GM18868 (cell line): ENCODE measurements around the gene CEP350.
"Not testable (repeated sequence)": the region's sequence is repeated elsewhere in the genome, so short reads cannot be mapped to it uniquely, and the experiment has no call there.

Experiments used
- ATAC-seq: cut with Tn5 transposase; IDR thresholded peaks from one replicate; pipeline ENCODE4 v1.9.1; 2021; ENCODE audit warnings: mild to moderate bottlenecking, moderate library complexity; ENCODE audit not compliant: unreplicated experiment

The CEP350 gene

DNA sequence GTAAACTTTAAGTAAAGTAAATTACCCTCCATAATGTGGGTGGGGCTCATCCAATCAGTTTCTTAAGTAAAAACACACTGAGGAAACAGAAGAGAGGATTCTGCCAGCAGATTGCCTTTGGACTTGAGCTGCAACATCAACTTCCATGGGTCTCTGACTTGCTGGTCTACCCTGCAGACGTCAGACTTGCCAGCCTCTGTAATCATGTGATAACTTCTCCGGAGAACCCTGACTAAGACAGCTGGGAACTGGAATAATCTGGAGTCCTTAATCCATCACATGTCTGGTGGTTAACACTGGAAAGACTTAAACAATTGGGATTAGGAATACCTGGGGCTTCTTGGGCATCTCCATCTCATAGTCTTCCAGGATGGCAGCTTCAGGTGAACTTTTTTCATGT is 13.2 kb upstream of the CEP350 start:
- no peak for ATAC-seq

DNA sequence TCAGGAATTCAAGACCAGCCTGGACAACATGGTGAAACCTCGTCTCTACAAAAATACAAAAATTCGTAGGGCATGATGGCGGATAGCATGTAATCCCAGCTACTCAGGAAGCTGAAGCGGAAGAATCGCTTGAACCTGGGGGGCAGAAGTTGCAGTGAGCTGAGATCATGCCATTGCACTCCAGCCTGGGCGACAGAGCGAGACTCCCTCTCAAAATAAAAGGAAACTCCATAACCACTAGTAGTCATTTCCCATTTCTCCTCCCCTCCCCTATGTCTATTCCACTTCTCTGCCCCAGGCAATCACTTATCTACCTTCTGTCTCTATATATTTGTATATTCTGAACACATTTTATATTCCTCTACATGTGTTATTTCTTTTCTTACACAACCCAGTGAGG is 4.0 kb upstream of the CEP350 start:
- ATAC-seq, result no peak

DNA sequence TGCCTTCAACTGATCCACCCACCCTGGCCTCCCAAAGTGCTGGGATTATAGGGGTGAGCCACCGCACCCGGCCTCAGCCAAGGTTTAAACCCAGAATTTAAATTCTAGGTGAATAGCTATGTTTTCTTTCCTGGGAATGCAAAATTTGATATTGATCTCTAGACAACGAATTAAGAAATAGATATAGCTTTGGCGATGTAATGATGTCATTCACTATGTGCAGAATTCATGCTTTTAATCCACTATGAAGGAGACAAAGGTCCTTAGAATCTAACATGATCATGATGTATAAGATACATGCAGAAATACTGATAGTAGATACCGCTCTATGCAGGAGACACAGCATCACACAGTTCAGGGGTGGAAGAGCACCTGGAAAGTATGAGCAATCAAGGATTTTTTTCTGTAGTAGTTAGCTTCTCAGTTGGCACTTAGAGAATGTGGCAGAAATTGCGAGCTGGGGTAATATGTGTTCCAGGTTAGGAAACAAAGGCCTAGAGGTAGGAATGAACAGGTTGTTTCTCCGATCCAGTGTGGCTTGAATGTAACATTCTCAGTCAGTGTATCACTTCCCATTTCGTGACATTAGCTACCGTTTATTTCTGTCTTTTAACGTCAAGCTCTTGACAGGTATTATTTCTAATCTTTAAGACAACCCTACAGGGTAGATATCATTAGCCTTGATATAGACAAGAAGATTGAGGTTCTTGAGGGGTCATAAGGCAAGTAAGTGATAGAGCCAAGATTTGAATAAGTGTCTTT is 3.0 kb upstream of the CEP350 start:
- no peak for ATAC-seq

GRCh38 chr1:179952186-179952585 is 2.4 kb upstream of the CEP350 start:
- no peak for ATAC-seq

DNA sequence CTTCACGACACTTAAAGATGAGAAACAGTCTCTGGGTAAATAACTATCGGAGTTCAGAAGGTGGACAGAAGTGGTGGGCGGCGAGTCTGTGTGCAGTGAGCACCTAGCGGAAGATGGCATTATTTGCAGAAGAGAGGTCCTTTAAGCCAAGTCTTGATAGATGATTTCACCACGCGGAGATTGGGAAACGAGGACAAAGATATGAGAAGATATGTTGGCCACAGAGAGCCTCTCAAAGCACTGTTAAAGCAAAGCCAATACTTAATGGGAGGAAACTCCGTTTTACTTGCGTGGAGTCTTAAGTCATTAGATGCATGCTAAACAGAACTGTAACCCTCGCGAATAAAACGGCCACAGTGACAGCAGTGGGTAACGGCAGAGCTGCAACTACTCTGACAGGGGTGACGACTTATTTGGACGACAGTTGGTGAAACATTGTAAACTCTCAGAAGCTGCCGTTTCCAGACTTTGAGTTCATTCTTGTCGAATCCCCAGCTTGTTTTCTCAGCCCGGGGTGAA is 577 bp upstream of the CEP350 start:
- ATAC-seq, result peak; percentile 18

- no peak for ATAC-seq
These were observed 674 bp downstream of the CEP350 start for GRCh38 chr1:179955287-179955680.

GRCh38 chr1:179955731-179956130 is 1.1 kb downstream of the CEP350 start:
- ATAC-seq, result no peak

GRCh38 chr1:179958359-179958758 is 3.7 kb downstream of the CEP350 start:
- ATAC-seq, result no peak

GRCh38 chr1:179962168-179962567 is 7.6 kb downstream of the CEP350 start:
- ATAC-seq, result not testable (repeated sequence)

DNA sequence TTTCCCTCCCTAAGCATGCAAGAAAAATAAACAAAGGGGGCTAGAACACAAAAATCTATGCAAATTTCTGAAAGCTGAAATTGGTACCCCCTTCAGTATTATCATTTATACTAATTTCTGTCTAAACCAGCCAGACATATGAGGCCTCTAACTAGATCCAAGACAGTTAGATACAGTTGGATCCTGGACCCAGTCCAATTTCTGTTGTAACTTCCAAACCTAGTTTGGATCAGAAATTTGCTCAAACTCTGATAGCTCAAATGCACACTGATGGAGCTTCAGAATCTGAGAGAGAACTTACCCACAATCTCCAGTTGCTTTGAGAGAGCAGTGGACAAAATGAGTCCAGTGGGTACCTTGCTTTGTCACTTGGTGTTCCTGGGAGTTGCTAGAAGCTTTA is 11.9 kb downstream of the CEP350 start:
- no peak for ATAC-seq

DNA sequence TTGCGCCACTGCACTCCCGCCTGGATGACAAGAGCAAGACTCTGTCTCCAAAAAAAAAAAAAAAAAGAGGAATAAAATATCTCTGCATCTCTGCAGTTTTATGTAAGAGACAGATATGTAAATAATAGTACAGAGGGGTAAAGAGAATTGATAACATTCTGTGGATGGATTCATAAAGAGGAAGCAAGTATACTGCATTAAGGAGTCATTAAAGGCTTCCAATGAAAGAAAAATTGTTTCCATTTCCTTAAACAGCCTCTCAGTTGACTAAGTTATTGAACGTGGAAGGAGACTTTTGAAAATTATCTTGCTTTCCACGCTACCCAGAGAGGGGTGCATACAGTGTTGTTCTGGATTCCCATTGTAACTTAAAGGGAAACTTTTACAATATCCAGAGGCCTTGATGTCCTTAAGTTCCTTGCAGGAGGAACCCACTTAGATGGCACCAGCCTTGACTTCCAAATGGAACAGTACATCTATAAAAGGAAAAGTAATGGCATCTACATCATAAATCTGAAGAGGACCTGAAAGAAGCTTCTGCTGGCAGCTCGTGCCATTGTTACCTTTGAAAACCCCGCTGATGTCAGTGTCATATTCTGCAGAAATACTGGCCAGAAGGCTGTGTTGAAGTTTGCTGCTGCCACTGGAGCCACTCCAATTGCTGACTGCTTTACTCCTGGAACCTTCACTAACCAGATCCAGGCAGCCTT is 13.8 kb downstream of the CEP350 start:
- no peak for ATAC-seq

- ATAC-seq, result no peak
These were observed 14.6 kb downstream of the CEP350 start for GRCh38 chr1:179968994-179969919.

GRCh38 chr1:179969962-179970361 is 15.4 kb downstream of the CEP350 start:
- no peak for ATAC-seq

- no peak for ATAC-seq
These were observed 17.2 kb downstream of the CEP350 start for GRCh38 chr1:179971563-179972496.

DNA sequence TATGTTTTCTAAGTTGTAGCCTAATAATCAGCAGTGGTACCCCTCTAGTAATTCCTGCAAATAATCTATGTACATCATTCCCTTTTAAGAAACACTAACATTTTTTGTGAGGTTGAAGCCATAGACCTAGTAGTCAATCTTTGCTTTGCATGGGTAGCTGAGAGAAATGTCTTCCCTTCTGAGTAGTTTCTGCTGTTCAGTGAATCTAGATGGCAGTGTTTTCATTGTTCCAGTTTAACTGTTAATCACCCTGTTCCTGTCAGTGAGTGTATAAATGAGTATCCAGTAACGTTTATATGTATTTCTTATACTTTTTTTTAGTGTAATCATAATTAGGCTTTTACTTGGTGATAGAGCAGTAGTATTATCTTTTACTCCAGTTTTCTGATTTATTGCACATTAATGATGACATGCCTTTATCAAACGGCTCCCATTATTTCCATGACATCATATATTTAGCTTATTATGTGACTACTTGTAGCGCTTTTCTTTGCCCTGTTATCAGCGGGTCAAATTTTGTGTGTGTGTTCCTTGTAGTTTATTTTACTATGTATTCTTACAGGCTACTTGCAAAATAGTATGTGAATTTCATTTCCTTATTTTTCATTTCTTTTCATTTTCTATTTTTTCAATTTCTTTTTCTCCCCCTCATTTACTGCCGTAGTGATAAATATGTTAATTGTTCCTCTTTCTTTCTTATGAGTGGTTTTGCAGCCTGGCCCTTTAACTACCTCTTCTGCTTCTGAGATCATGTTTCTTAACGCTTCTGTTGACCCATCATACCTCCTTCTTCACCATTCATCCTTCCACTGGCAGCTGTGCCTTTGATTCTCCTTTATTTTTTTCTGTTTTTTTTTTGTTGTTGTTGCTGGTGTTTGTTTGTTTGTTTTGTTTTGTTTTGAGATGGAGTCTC is 18.8 kb downstream of the CEP350 start:
- peak; percentile 53 for ATAC-seq

DNA sequence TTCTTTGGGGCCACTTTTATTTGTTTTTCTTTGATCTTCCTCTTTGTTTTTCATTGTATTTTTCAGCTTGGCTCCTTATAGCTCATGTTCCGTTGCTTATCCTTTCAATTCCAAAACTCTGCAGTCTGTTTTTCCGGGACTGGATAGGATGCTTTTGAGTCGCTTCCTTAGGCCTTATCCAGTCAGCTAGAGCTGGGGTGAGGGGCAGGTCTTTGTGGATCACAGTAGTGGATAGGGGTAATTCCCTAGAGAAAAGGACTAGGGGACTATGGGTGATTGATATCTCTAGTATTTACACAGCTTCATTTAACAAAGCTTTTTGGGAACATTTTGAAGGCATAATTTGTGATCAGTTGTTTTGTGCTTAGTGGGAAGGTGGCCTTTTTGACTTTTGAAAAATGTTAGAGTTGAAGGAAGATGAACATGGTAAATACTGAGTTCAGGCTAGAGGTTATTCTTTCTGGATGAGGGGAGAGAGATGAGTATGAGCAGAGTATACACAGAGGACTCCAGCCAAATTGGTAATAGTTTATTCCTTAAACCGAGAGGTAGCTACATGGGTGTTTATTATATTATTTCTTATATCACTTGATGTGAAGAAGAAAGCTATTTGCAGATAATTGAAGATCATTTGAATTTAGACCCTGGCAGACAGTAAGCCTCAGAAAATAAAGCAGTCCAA is 22.5 kb downstream of the CEP350 start:
- no peak for ATAC-seq

GRCh38 chr1:179978199-179979079 is 23.8 kb downstream of the CEP350 start:
- no peak for ATAC-seq
